GM23338 (cell line): ENCODE measurements around the gene IL36B.

Experiments used
- CTCF ChIP-seq, 2 experiments: fragments of 200-600 bp in 1 of 2; sonication (generic) in 1 of 2; conservative IDR thresholded peaks; 2 replicates each; pipeline versions ENCODE4 v1.5.1 to v1.6.1; 2016 to 2017; ENCODE audit warnings: antibody characterized with exemption in 2 of 2, low read depth in 2 of 2, mild to moderate bottlenecking in 2 of 2, moderate library complexity in 1 of 2
- EZH2 ChIP-seq: fragments of 200-600 bp; sonication (generic); IDR thresholded peaks from one replicate; pipeline ENCODE4 v1.8.0; 2017; ENCODE audit warnings: antibody characterized with exemption, mild to moderate bottlenecking, low read depth; ENCODE audit not compliant: unreplicated experiment
- EZH2phosphoT487 ChIP-seq: fragments of 200-600 bp; sonication (generic); IDR thresholded peaks from one replicate; pipeline ENCODE4 v1.8.1; 2018; ENCODE audit warnings: antibody characterized with exemption; ENCODE audit not compliant: unreplicated experiment
- POLR2AphosphoS5 ChIP-seq: IDR thresholded peaks from 2 replicates; pipeline ENCODE4 v1.6.1; 2016; ENCODE audit warnings: antibody characterized with exemption, low read depth

- no peak for TF ChIP-seq CTCF (conservative IDR thresholded peaks at IDR 0.05; ENCODE audit: low read depth in 2 of 2)
- no peak for TF ChIP-seq EZH2
- TF ChIP-seq POLR2AphosphoS5: no peak
- TF ChIP-seq EZH2phosphoT487: no peak
These were observed 52.2 kb downstream of the IL36B start for GRCh38 chr2:113000436-113000835.
